Measurements from ENCODE around the gene ST3GAL6. TPM values are rescaled to one million over a fixed set of nuclear protein-coding genes. Genes with fewer than 3 reads are reported as not detected.

Gene ST3GAL6
- total and polyA plus RNA-seq, 2 of the 13 experiments (the other 11 are each of a cell fraction or from before 2014, with no cell fraction given) = 17.5 to 23.2 TPM

GRCh38 chr3:98732286-98733052, 30.7 kb upstream of the ST3GAL6 start (continued):
- TF ChIP-seq CERS6 (CRISPR knock-in tag; IDR thresholded peaks at IDR 0.05) (no peak), HNRNPK (IDR thresholded peaks at IDR 0.05; ENCODE audit: low read depth, low read length, poor library complexity, severe bottlenecking) (peak; percentile 37), ZNF572 (CRISPR knock-in tag; IDR thresholded peaks at IDR 0.05) (peak; percentile 78; the same call in 1 of the 2 replicates), MYPOP (CRISPR knock-in tag; IDR thresholded peaks at IDR 0.05) (no peak), ZNF138 (CRISPR knock-in tag; IDR thresholded peaks at IDR 0.05; ENCODE audit: low read depth) (peak; percentile 45; the same call in 1 of the 2 replicates), KDM4B (CRISPR knock-in tag; IDR thresholded peaks at IDR 0.05) (no peak), ZSCAN29 (CRISPR knock-in tag; conservative IDR thresholded peaks at IDR 0.05) (0 out of 2 replicates have a peak, but pooled peaks have one; percentile 9), NFE2L2 (IDR thresholded peaks at IDR 0.05; ENCODE audit: low read length) (no peak), DDIT3 (CRISPR knock-in tag; IDR thresholded peaks at IDR 0.05) (no peak), HDAC1 (CRISPR knock-in tag; IDR thresholded peaks at IDR 0.05) (peak; percentile 5; the same call in 1 of the 2 replicates), ZBTB34 (CRISPR knock-in tag; IDR thresholded peaks at IDR 0.05) (no peak), HIVEP1 (CRISPR knock-in tag; IDR thresholded peaks at IDR 0.05) (no peak), ZNF724P (CRISPR knock-in tag; IDR thresholded peaks at IDR 0.05; ENCODE audit: borderline replicate concordance) (no peak), ESRRA (CRISPR knock-in tag; IDR thresholded peaks at IDR 0.05; ENCODE audit: low read depth) (no peak; the same call in 1 of the 2 replicates), HHEX (CRISPR knock-in tag; IDR thresholded peaks at IDR 0.05) (no peak), ZNF44 (CRISPR knock-in tag; IDR thresholded peaks at IDR 0.05) (no peak), ZSCAN21 (CRISPR knock-in tag; IDR thresholded peaks at IDR 0.05; ENCODE audit: borderline replicate concordance) (peak; percentile 74; the same call in 1 of the 2 replicates), ZMYM3 (CRISPR knock-in tag; IDR thresholded peaks at IDR 0.05) (peak; percentile 43; the same call in 1 of the 2 replicates), ZNF281 (CRISPR knock-in tag; IDR thresholded peaks at IDR 0.05; ENCODE audit: borderline replicate concordance) (no peak), FOXC1 (CRISPR knock-in tag; IDR thresholded peaks at IDR 0.05; ENCODE audit: borderline replicate concordance) (no peak), ZNF362 (CRISPR knock-in tag; IDR thresholded peaks at IDR 0.05; ENCODE audit: borderline replicate concordance) (no peak)
